ENCODE measurements around the gene HIGD2A.

Gene HIGD2A

DNA sequence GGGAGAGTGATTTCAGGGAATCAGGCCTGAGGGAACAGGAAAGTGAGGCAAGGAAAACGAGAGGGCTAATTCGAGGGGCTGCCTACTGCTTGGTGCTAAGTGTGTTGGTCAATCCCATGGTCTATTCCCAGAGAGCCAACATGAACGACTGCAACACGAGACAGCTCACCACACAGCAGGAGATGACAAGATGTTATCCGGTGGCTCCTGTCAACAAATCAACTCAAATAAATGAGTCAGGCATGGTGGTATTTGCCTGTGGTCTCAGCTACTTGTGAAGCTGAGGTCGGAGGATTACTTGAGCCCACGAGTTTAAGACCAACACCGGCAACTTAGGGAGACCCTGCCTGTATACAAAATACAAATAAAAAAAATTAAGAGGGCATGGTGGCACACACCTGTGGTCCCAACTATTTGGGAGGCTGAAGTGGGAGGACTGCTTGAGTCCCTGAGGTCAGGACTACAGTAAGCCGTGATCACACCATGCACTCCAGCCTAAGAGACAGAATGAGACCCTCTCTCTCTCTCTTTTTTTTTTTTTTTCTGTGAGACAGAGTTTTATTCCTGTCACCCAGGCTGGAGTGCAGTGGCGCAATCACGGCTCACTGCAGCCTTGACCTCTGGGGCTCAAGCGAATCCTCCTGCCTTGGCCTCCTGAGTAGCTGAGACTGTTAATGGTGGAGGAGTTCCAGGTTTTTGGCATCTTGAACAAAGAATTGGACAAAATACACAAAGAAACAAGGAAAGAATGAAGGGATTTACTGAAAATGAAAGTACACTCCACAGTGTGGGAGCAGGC is 50.6 kb downstream of the HIGD2A start:
- H3K4me3 ChIP-seq (ENCODE audit: control insufficient read depth in 1 of 7, extremely low read depth in 1 of 7, insufficient read depth in 4 of 7, low read depth in 2 of 7, low read length in 6 of 7), result no peak overlapping the region
- CTCF ChIA-PET, result no interaction called here
- WGBS (ENCODE audit: insufficient coverage), result 94% methylated on average over 4 of the region's 12 CpGs
- H3K4me1 ChIP-seq (ENCODE audit: control extremely low read depth in 1 of 4, control insufficient read depth in 4 of 4, insufficient read depth in 4 of 4, low read length in 3 of 4), result peaks cover 7 to 16% (median 14%) of the 10 kb centered on the region in 4 experiments
- peak in 1 of 3 donors; percentile 30 for DNase-seq
- POLR2A ChIA-PET, result no interaction called here
- no peak overlapping the region for H3K27ac ChIP-seq (ENCODE audit: insufficient read depth in 1 of 2, low read depth in 1 of 2, low read length in 2 of 2, poor library complexity in 1 of 2, severe bottlenecking in 2 of 2)
- no peaks in the 10 kb centered on the region for H3K36me3 ChIP-seq (ENCODE audit: control insufficient read depth in 4 of 4, insufficient read depth in 4 of 4, low read length in 3 of 4)
- no peaks in the 10 kb centered on the region for H3K27me3 ChIP-seq (replicated peaks in 2 of 5; ENCODE audit: control insufficient read depth in 4 of 5, insufficient read depth in 5 of 5, low read length in 4 of 5)
- no peaks in the 10 kb centered on the region for H3K9me3 ChIP-seq (ENCODE audit: control extremely low read depth in 1 of 5, control insufficient read depth in 4 of 5, insufficient read depth in 2 of 5, low read depth in 1 of 5, low read length in 4 of 5)
